ENCODE measurements around the gene STXBP6. TPM values are rescaled to one million over a fixed set of nuclear protein-coding genes. Genes with fewer than 3 reads are reported as not detected.

STXBP6 gene
- total RNA-seq, 1 experiment from 2014 or later, result not detected

- Histone ChIP-seq H3K36me3 (ENCODE audit: control insufficient read depth, insufficient read depth, low read length) (no peaks in the 10 kb centered on the region), H3K27ac (ENCODE audit: low read length) (no peak overlapping the region), H3K4me3 (ENCODE audit: low read depth in 2 of 2, low read length in 2 of 2) (no peak overlapping the region), H3K4me1 (ENCODE audit: control insufficient read depth, insufficient read depth, low read length) (no peaks in the 10 kb centered on the region), H3K27me3 (ENCODE audit: control insufficient read depth, insufficient read depth, low read length) (peaks cover 17% of the 10 kb centered on the region), H3K9me3 (ENCODE audit: control insufficient read depth, insufficient read depth, low read depth, low read length) (no peaks in the 10 kb centered on the region)
- ChIA-PET POLR2A (no interaction called here), CTCF (no interaction called here)
- ATAC-seq, result no peak
- intact Hi-C loops (cut with micrococcal nuclease; ENCODE audit: unreplicated experiment), result no loop called here
- TF ChIP-seq SIN3A (IDR thresholded peaks at IDR 0.05; ENCODE audit: borderline replicate concordance, insufficient read depth, low read depth, low read length) (no peak), POLR2AphosphoS5 (IDR thresholded peaks at IDR 0.05; ENCODE audit: low read depth, low read length) (no peak), TCF7L2 (IDR thresholded peaks at IDR 0.05; ENCODE audit: low read depth, low read length) (no peak)
- TF ChIP-seq, protein P1, sequence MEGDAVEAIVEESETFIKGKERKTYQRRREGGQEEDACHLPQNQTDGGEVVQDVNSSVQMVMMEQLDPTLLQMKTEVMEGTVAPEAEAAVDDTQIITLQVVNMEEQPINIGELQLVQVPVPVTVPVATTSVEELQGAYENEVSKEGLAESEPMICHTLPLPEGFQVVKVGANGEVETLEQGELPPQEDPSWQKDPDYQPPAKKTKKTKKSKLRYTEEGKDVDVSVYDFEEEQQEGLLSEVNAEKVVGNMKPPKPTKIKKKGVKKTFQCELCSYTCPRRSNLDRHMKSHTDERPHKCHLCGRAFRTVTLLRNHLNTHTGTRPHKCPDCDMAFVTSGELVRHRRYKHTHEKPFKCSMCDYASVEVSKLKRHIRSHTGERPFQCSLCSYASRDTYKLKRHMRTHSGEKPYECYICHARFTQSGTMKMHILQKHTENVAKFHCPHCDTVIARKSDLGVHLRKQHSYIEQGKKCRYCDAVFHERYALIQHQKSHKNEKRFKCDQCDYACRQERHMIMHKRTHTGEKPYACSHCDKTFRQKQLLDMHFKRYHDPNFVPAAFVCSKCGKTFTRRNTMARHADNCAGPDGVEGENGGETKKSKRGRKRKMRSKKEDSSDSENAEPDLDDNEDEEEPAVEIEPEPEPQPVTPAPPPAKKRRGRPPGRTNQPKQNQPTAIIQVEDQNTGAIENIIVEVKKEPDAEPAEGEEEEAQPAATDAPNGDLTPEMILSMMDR (IDR thresholded peaks at IDR 0.05), result no peak
- TF ChIP-seq, protein P2, sequence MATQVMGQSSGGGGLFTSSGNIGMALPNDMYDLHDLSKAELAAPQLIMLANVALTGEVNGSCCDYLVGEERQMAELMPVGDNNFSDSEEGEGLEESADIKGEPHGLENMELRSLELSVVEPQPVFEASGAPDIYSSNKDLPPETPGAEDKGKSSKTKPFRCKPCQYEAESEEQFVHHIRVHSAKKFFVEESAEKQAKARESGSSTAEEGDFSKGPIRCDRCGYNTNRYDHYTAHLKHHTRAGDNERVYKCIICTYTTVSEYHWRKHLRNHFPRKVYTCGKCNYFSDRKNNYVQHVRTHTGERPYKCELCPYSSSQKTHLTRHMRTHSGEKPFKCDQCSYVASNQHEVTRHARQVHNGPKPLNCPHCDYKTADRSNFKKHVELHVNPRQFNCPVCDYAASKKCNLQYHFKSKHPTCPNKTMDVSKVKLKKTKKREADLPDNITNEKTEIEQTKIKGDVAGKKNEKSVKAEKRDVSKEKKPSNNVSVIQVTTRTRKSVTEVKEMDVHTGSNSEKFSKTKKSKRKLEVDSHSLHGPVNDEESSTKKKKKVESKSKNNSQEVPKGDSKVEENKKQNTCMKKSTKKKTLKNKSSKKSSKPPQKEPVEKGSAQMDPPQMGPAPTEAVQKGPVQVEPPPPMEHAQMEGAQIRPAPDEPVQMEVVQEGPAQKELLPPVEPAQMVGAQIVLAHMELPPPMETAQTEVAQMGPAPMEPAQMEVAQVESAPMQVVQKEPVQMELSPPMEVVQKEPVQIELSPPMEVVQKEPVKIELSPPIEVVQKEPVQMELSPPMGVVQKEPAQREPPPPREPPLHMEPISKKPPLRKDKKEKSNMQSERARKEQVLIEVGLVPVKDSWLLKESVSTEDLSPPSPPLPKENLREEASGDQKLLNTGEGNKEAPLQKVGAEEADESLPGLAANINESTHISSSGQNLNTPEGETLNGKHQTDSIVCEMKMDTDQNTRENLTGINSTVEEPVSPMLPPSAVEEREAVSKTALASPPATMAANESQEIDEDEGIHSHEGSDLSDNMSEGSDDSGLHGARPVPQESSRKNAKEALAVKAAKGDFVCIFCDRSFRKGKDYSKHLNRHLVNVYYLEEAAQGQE (IDR thresholded peaks at IDR 0.05; ENCODE audit: insufficient read depth in 1 of 2, low read depth in 2 of 2, low read length in 1 of 2), result no peak
- in situ Hi-C loops (cut with HindIII; ENCODE audit: low pct_unique_long_range_greater_than_20kb, low sequenced_read_pairs), result no loop called here
- no TSS peak for BruUV-seq (replicated peaks)
- DNase-seq (ENCODE audit: low read depth, low spot score), result no peak
These were observed 3.0 kb upstream of the STXBP6 start for GRCh38 chr14:25052921-25053320.

GRCh38 chr14:25052385-25052784, 2.4 kb upstream of the STXBP6 start:
- intact Hi-C loops (cut with micrococcal nuclease; ENCODE audit: unreplicated experiment), result no loop called here
- CTCF ChIA-PET, result no interaction called here
- H3K9me3 ChIP-seq (ENCODE audit: control insufficient read depth, insufficient read depth, low read depth, low read length), result no peaks in the 10 kb centered on the region
- ATAC-seq, result no peak
- in situ Hi-C loops (cut with HindIII; ENCODE audit: low pct_unique_long_range_greater_than_20kb, low sequenced_read_pairs), result no loop called here
- TF ChIP-seq SIN3A (IDR thresholded peaks at IDR 0.05; ENCODE audit: borderline replicate concordance, insufficient read depth, low read depth, low read length), result no peak
- TF ChIP-seq, protein P1 (IDR thresholded peaks at IDR 0.05), result no peak
- TF ChIP-seq POLR2AphosphoS5 (IDR thresholded peaks at IDR 0.05; ENCODE audit: low read depth, low read length), result no peak
- no peak for TF ChIP-seq TCF7L2 (IDR thresholded peaks at IDR 0.05; ENCODE audit: low read depth, low read length)
- TF ChIP-seq, protein P2 (IDR thresholded peaks at IDR 0.05; ENCODE audit: insufficient read depth in 1 of 2, low read depth in 2 of 2, low read length in 1 of 2), result no peak
- no peak overlapping the region for H3K27ac ChIP-seq (ENCODE audit: low read length)
- H3K36me3 ChIP-seq (ENCODE audit: control insufficient read depth, insufficient read depth, low read length), result no peaks in the 10 kb centered on the region
- DNase-seq (ENCODE audit: low read depth, low spot score), result no peak
- POLR2A ChIA-PET, result no interaction called here
- BruUV-seq (replicated peaks), result no TSS peak
- H3K4me1 ChIP-seq (ENCODE audit: control insufficient read depth, insufficient read depth, low read length), result no peaks in the 10 kb centered on the region
- peaks cover 17% of the 10 kb centered on the region for H3K27me3 ChIP-seq (ENCODE audit: control insufficient read depth, insufficient read depth, low read length)
- no peak overlapping the region for H3K4me3 ChIP-seq (ENCODE audit: low read depth in 2 of 2, low read length in 2 of 2)
